Retinal pigment epithelial cell (primary cell): ENCODE measurements around the gene PIGH.

Experiments used
- DNase-seq: peaks from one replicate; pipeline ENCODE4 v3.0.0-alpha.2; 2010; ENCODE audit warnings: low read depth
- H3K4me3 ChIP-seq: 2 replicates; pipeline ENCODE4 v1.5.1; 2011; ENCODE audit warnings: mild to moderate bottlenecking, low read length, control low read depth, moderate library complexity
- CTCF ChIP-seq: conservative IDR thresholded peaks from 2 replicates; pipeline ENCODE4 v1.5.1; 2011; ENCODE audit warnings: low read depth, low read length, control low read depth, inconsistent platforms

PIGH gene

GRCh38 chr14:67599698-67600561 is at the start of gene PIGH:
Gene PIGH, minus strand, starts transcription at chr14:67600268. Its CDS starts 65 bp downstream, at chr14:67600203.
- peak within 1 kb of the TSS; percentile 87 for H3K4me3 ChIP-seq
- TF ChIP-seq CTCF = peak; percentile 56
- DNase-seq = no peak

GRCh38 chr14:67646131-67646530 is 46.1 kb upstream of the PIGH start:
- DNase-seq = no peak
- H3K4me3 ChIP-seq = no peak overlapping the region
- no peak for TF ChIP-seq CTCF

- H3K4me3 ChIP-seq = no peak overlapping the region
- DNase-seq = no peak
- no peak for TF ChIP-seq CTCF
Measured at GRCh38 chr14:67645414-67645813, 45.3 kb upstream of the PIGH start.

DNA sequence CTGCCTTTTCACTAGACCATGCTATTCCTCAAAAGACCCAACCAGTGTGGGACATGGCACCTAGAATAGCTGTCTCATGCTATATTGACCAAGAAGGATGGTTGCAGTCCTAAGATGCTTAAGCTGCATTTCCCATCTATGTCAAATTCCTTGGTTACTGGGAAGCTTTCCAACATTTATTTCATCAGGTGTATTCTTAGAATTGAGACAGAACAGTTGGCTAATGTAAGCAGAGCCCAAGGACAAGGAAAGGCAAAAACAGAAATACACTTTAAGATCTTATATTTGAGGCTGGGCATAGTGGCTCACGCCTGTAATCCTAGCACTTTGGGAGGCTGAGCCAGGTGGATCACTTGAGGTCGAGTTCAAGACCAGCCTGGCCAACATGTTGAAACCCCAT is 44.4 kb upstream of the PIGH start:
- no peak for TF ChIP-seq CTCF
- no peak for DNase-seq
- no peak overlapping the region for H3K4me3 ChIP-seq

GRCh38 chr14:67643713-67644112 is 43.6 kb upstream of the PIGH start:
- TF ChIP-seq CTCF = no peak
- no peak overlapping the region for H3K4me3 ChIP-seq
- no peak for DNase-seq

DNA sequence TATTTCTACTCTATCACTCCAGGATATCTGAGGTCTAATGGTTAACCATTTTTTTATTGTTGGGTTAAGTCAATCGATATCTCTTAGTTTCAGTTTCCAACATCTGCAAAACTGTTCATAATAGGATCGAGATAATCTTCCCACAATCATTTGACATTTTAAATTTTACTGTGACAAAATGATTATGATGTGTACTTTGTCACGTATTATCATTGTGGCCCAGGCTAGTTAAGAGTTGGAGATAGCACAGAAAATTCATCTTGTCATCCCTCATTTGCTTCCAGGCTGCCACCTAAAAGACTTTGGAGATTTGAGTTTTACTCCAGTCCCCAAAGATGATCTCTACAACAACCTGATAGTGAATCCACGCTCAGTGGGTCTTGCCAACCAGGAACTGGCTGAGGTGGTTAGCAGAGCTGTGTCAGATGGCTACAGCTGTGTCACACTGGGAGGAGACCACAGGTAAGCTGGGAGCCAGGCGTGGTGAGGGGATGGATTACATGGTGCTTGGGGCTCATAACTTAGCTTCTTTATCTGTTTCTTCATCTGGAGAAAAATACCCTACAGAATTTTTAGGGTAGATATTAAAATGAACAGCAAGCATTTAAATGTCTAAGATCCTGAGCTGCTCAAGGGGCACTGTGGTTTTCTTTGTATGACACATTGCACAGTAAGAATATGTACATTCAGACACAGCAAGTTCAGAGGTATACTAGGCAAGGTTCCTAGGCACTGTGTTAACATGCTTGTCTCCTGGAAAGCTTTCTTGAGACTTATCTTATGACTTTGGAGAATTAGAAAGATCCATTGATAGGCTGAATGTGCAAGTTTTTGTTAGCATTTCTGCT is 42.1 kb upstream of the PIGH start:
- no peak for DNase-seq
- no peak for TF ChIP-seq CTCF
- no peak overlapping the region for H3K4me3 ChIP-seq
